GM12878 (cell line): ENCODE data around the gene ADGRG7. TPM values are rescaled to one million over a fixed set of nuclear protein-coding genes. Genes with fewer than 3 reads are reported as not detected.
A peak's percentile ranks its signal among the peaks of the same experiment; 100 is the strongest.

Experiments used
- ATF2 ChIP-seq: IDR thresholded peaks from 2 replicates; pipeline ENCODE4 v1.6.1; 2012; ENCODE audit warnings: low read length, inconsistent platforms
- BCL11A ChIP-seq: IDR thresholded peaks from 2 replicates; pipeline ENCODE4 v1.6.1; 2011; ENCODE audit warnings: low read depth, low read length
- CBFB ChIP-seq: IDR thresholded peaks from 2 replicates; pipeline ENCODE4 v1.6.1; 2016; ENCODE audit warnings: antibody characterized with exemption, low read depth
- CBX3 ChIP-seq: fragments of 200-600 bp; sonication (generic); IDR thresholded peaks from 2 replicates; pipeline ENCODE4 v1.6.1; 2016; ENCODE audit warnings: low read depth, borderline replicate concordance
- CHD2 ChIP-seq: IDR thresholded peaks from 2 replicates; pipeline ENCODE4 v1.6.1; 2011; ENCODE audit warnings: low read depth, low read length, improper control_type of control experiment, borderline replicate concordance
- EED ChIP-seq: sonication (generic); IDR thresholded peaks from 2 replicates; pipeline ENCODE4 v1.6.1; 2016; ENCODE audit warnings: antibody characterized with exemption, low read depth
- EZH2 ChIP-seq: IDR thresholded peaks from 2 replicates; pipeline ENCODE4 v1.6.1; 2012; ENCODE audit warnings: low read depth, mild to moderate bottlenecking, control low read depth, inconsistent platforms, low read length, borderline replicate concordance; ENCODE audit not compliant: control insufficient read depth
- GABPA ChIP-seq: IDR thresholded peaks from 2 replicates; pipeline ENCODE4 v1.6.1; 2014; ENCODE audit warnings: antibody characterized with exemption, low read depth, mild to moderate bottlenecking, inconsistent platforms
- HSF1 ChIP-seq: fragments of 150-350 bp; IDR thresholded peaks from 2 replicates; pipeline ENCODE4 v1.6.1; 2014; ENCODE audit warnings: mild to moderate bottlenecking, low read depth, low read length
- MYB ChIP-seq: fragments of 150-350 bp; IDR thresholded peaks from 2 replicates; pipeline ENCODE4 v1.6.1; 2014; ENCODE audit warnings: mild to moderate bottlenecking, low read depth, low read length, borderline replicate concordance
- NBN ChIP-seq: fragments of 450-650 bp; IDR thresholded peaks from 2 replicates; pipeline ENCODE4 v1.6.1; 2016
- NFIC ChIP-seq: IDR thresholded peaks from 2 replicates; pipeline ENCODE4 v1.6.1; 2012; ENCODE audit warnings: low read depth, mild to moderate bottlenecking, inconsistent platforms, low read length, moderate library complexity
- NFXL1 ChIP-seq: fragments of 450-650 bp; IDR thresholded peaks from 2 replicates; pipeline ENCODE4 v1.6.1; 2017; ENCODE audit warnings: antibody characterized with exemption, mild to moderate bottlenecking, borderline replicate concordance
- NFYA ChIP-seq: IDR thresholded peaks from 2 replicates; pipeline ENCODE4 v1.6.1; 2011; ENCODE audit warnings: low read depth, mild to moderate bottlenecking, low read length, improper control_type of control experiment, borderline replicate concordance
- POU2F2 ChIP-seq: IDR thresholded peaks from 3 replicates; pipeline ENCODE4 v1.6.1; 2011; ENCODE audit warnings: low read depth, mild to moderate bottlenecking, low read length, borderline replicate concordance
- RCOR1 ChIP-seq: conservative IDR thresholded peaks from 2 replicates; pipeline ENCODE4 v1.6.1; 2012; ENCODE audit warnings: low read depth, low read length, improper control_type of control experiment
- SIN3A ChIP-seq: IDR thresholded peaks from 2 replicates; pipeline ENCODE4 v1.6.1; 2012; ENCODE audit warnings: low read depth, low read length, improper control_type of control experiment
- SMC3 ChIP-seq: IDR thresholded peaks from 2 replicates; pipeline ENCODE4 v1.6.1; 2011; ENCODE audit warnings: low read length, improper control_type of control experiment, borderline replicate concordance
- SREBF2 ChIP-seq: IDR thresholded peaks from 2 replicates; pipeline ENCODE4 v1.6.1; 2012; ENCODE audit warnings: mild to moderate bottlenecking, low read length
- SUPT20H ChIP-seq: IDR thresholded peaks from 2 replicates; pipeline ENCODE4 v1.6.1; 2011; ENCODE audit warnings: low read depth, mild to moderate bottlenecking, low read length, moderate library complexity, borderline replicate concordance; ENCODE audit not compliant: control insufficient read depth
- SUZ12 ChIP-seq: fragments of 200-600 bp; sonication (generic); IDR thresholded peaks from one replicate; pipeline ENCODE4 v1.6.1; 2018; ENCODE audit warnings: antibody characterized with exemption, mild to moderate bottlenecking; ENCODE audit not compliant: unreplicated experiment
- ZZZ3 ChIP-seq: IDR thresholded peaks from 2 replicates; pipeline ENCODE4 v1.6.1; 2011; ENCODE audit warnings: low read depth; ENCODE audit not compliant: control insufficient read depth, insufficient read length
- polyA plus RNA-seq, 11 experiments: library from polyadenylated mRNA; depleted of rRNA in 4 of 11; unstranded in 6 of 11; stranded (reverse) in 5 of 11; fragments of >200 nt; fragmentation: Nextera tagmentation in 4 of 11; fragmentation: Illumina TruSeq in 1 of 11; extraction: Ambion mirVana in 4 of 11; extraction: Trizol in 1 of 11; gene quantifications; 1 replicate in 1 of 11; 2 replicates in 10 of 11; pipeline versions ENCODE4 v1.2.1 to v1.2.3, GENCODE V29; 2011 to 2016; ENCODE audit warnings: inconsistent platforms in 2 of 11, missing spikeins in 2 of 11, low read depth in 1 of 11
- total RNA-seq, 4 experiments: library from RNA; depleted of rRNA in 3 of 4; stranded (reverse); fragments of >200 nt in 3 of 4; fragmentation: Illumina TruSeq in 1 of 4; extraction: Trizol in 1 of 4; gene quantifications; 2 replicates each; pipeline versions ENCODE4 v1.2.1 to v1.2.3, GENCODE V29; 2013 to 2021
- TF ChIP-seq, protein P1 (sequence below): fragments of 450-650 bp; IDR thresholded peaks from 2 replicates; pipeline ENCODE4 v1.6.1; 2016; ENCODE audit warnings: mild to moderate bottlenecking

ADGRG7 gene
- total and polyA plus RNA-seq, 10 of the 15 experiments (the other 5 are each of a cell fraction or from before 2014, with no cell fraction given), result 0.02 to 0.21 (median 0.14) TPM; not detected in 7

DNA sequence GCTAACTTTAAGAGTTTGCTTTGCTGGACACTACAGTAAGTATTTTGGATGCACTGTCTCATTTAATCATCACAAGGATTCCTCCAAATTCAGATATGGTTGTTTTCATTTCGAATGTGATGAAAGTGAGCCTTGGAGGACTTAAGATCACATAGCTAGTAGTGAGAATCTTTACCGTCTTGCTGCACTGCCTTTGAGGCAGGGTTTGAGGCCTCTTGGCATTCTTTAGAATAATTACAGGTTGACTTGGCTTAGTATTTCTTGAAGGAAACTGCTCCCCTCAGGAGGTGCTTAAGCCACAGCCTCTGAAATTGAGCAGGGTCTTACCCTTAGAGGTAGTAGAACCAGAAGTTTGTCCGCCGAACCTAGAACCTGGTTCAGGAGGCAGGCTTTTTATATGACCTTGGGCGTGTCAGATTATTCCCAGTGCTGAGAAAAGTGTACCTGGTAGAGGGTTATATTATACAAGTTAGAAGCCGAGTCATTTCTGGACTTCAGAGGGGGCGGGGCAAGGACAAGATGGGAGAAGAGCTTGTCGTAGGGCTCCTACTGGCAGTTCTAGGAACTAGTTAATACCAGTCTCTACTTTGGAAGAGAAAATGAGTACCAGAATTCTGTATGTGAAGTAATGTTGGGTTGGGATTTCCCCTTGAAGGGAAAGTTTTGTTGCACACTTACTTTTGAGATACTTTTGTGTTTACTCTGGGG is 101.0 kb downstream of the ADGRG7 start (continued):
- TF ChIP-seq ATF2 (0 out of 2 replicates have a peak, but pooled peaks have one; percentile 36), NFYA (no peak), HSF1 (no peak), RCOR1 (no peak), NBN (no peak), SREBF2 (no peak), CBFB (no peak), MYB (no peak), SMC3 (peak; percentile 25; the same call in 1 of the 2 replicates), CBX3 (no peak), ZZZ3 (no peak), SIN3A (no peak), NFXL1 (no peak), SUZ12 (no peak), NFIC (no peak), CHD2 (peak; percentile 27; the same call in 1 of the 2 replicates), BCL11A (0 out of 2 replicates have a peak, but pooled peaks have one; percentile 4), GABPA (no peak), EZH2 (no peak), POU2F2 (no peak; the same call in 2 of the 3 replicates), SUPT20H (no peak), EED (peak; percentile 51; the same call in 1 of the 2 replicates)
- TF ChIP-seq, protein P1, sequence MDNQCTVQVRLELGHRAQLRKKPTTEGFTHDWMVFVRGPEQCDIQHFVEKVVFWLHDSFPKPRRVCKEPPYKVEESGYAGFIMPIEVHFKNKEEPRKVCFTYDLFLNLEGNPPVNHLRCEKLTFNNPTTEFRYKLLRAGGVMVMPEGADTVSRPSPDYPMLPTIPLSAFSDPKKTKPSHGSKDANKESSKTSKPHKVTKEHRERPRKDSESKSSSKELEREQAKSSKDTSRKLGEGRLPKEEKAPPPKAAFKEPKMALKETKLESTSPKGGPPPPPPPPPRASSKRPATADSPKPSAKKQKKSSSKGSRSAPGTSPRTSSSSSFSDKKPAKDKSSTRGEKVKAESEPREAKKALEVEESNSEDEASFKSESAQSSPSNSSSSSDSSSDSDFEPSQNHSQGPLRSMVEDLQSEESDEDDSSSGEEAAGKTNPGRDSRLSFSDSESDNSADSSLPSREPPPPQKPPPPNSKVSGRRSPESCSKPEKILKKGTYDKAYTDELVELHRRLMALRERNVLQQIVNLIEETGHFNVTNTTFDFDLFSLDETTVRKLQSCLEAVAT, result no peak
